Chondrocyte (in vitro differentiated cells): Measurements from ENCODE around the gene WDFY3. TPM values are rescaled to one million over a fixed set of nuclear protein-coding genes. Genes with fewer than 3 reads are reported as not detected.

Source experiments
- DNase-seq: peaks from one replicate; pipeline ENCODE4 v3.0.0; 2021; ENCODE audit warnings: mixed read lengths, low spot score
- H3K27ac Mint-ChIP-seq: one replicate; pipeline ENCODE4 v1.8.0; 2021; ENCODE audit warnings: mild to moderate bottlenecking, moderate library complexity, mixed read lengths; ENCODE audit not compliant: unreplicated experiment
- H3K27me3 Mint-ChIP-seq: 2 replicates; pipeline ENCODE4 v1.8.0; 2021; ENCODE audit warnings: low read depth, mixed read lengths
- H3K36me3 Mint-ChIP-seq: 2 replicates; pipeline ENCODE4 v1.8.0; 2021; ENCODE audit warnings: low read depth, mixed read lengths
- H3K4me1 Mint-ChIP-seq: 2 replicates; pipeline ENCODE4 v1.8.0; 2021; ENCODE audit warnings: low read depth, mild to moderate bottlenecking, mixed read lengths
- H3K4me3 Mint-ChIP-seq: one replicate; pipeline ENCODE4 v1.8.0; 2021; ENCODE audit warnings: mild to moderate bottlenecking, moderate library complexity, mixed read lengths; ENCODE audit not compliant: unreplicated experiment
- H3K9me3 Mint-ChIP-seq: 2 replicates; pipeline ENCODE4 v1.8.0; 2021; ENCODE audit warnings: low read depth, mixed read lengths
- CTCF ChIP-seq: fragments of 200-600 bp; sonication (generic); IDR thresholded peaks from 2 replicates; pipeline ENCODE4 v1.5.0; 2021; ENCODE audit warnings: antibody characterized with exemption, mild to moderate bottlenecking, moderate library complexity
- total RNA-seq: library from RNA; stranded (reverse); gene quantifications from 3 replicates; pipeline ENCODE4 v1.2.1, GENCODE V29; 2021

Gene WDFY3
- total RNA-seq, 1 donor from 2014 or later, result 61.9 TPM

GRCh38 chr4:84905646-84906045 lies 60.8 kb downstream of the WDFY3 start:
- no peaks in the 10 kb centered on the region for H3K27me3 Mint-ChIP-seq
- no peak for DNase-seq
- peaks cover 8% of the 10 kb centered on the region for H3K4me1 Mint-ChIP-seq
- no peaks in the 10 kb centered on the region for H3K9me3 Mint-ChIP-seq
- H3K36me3 Mint-ChIP-seq, result peaks cover 5% of the 10 kb centered on the region
- no peak overlapping the region for H3K4me3 Mint-ChIP-seq
- TF ChIP-seq CTCF, result no peak
- no peak overlapping the region for H3K27ac Mint-ChIP-seq

GRCh38 chr4:84901740-84902281 lies 64.7 kb downstream of the WDFY3 start:
- Mint-ChIP-seq H3K36me3 (peaks cover 7% of the 10 kb centered on the region), H3K9me3 (no peaks in the 10 kb centered on the region), H3K27ac (no peak overlapping the region), H3K4me1 (peaks cover 8% of the 10 kb centered on the region), H3K27me3 (no peaks in the 10 kb centered on the region), H3K4me3 (no peak overlapping the region)
- TF ChIP-seq CTCF, result no peak
- no peak for DNase-seq

GRCh38 chr4:84901173-84901572 lies 65.3 kb downstream of the WDFY3 start:
- no peak overlapping the region for H3K4me3 Mint-ChIP-seq
- no peaks in the 10 kb centered on the region for H3K27me3 Mint-ChIP-seq
- H3K4me1 Mint-ChIP-seq, result peaks cover 8% of the 10 kb centered on the region
- no peak for TF ChIP-seq CTCF
- H3K36me3 Mint-ChIP-seq, result peaks cover 7% of the 10 kb centered on the region
- no peaks in the 10 kb centered on the region for H3K9me3 Mint-ChIP-seq
- H3K27ac Mint-ChIP-seq, result peak overlapping the region; percentile 22
- no peak for DNase-seq

GRCh38 chr4:84899616-84900015 lies 66.9 kb downstream of the WDFY3 start:
- DNase-seq, result no peak
- TF ChIP-seq CTCF, result no peak
- Mint-ChIP-seq H3K36me3 (peaks cover 7% of the 10 kb centered on the region), H3K4me3 (no peak overlapping the region), H3K4me1 (no peaks in the 10 kb centered on the region), H3K27me3 (no peaks in the 10 kb centered on the region), H3K9me3 (no peaks in the 10 kb centered on the region), H3K27ac (no peak overlapping the region)

GRCh38 chr4:84897516-84897915 lies 69.0 kb downstream of the WDFY3 start:
- no peaks in the 10 kb centered on the region for H3K27me3 Mint-ChIP-seq
- no peak overlapping the region for H3K4me3 Mint-ChIP-seq
- no peak for TF ChIP-seq CTCF
- peaks cover 5% of the 10 kb centered on the region for H3K36me3 Mint-ChIP-seq
- H3K9me3 Mint-ChIP-seq, result no peaks in the 10 kb centered on the region
- no peak overlapping the region for H3K27ac Mint-ChIP-seq
- no peak for DNase-seq
- H3K4me1 Mint-ChIP-seq, result peaks cover 9% of the 10 kb centered on the region
